HepG2 (cell line): ENCODE results near the gene PTX4. TPM values are rescaled to one million over a fixed set of nuclear protein-coding genes. Genes with fewer than 3 reads are reported as not detected.

Experiments
- ATAC-seq: fragments of 200-7000 bp; cut with Tn5 transposase; 3 replicates; pipeline ENCODE4 v1.9.1; 2020; ENCODE audit warnings: mild to moderate bottlenecking, moderate library complexity
- BruUV-seq: library from RNA; stranded (reverse); fragments of 400-500 nt; replicated peaks from 2 replicates; lab custom pipeline; 2021; lab: Mats Ljungman, UMichigan
- CTCF ChIA-PET: fragments of 300-600 bp; formaldehyde crosslinking; extraction: SDS; loops from one replicate; lab custom pipeline; 2021; ENCODE audit warnings: low total read pairs, inconsistent platforms, low intra/inter-chr PET ratio; lab: Yijun Ruan, JAX
- POLR2A ChIA-PET: fragments of 350-600 bp; sonication (Branson Sonifier 250); formaldehyde crosslinking; loops from one replicate; lab custom pipeline; 2020; ENCODE audit warnings: antibody characterized with exemption, inconsistent platforms; lab: Yijun Ruan, JAX
- DNase-seq: peaks from one replicate; pipeline ENCODE4 v3.0.0-alpha.2; 2015; ENCODE audit warnings: low spot score
- FAIRE-seq: peaks from 3 replicates; lab custom pipeline; 2011; peaks lifted over from hg19 to GRCh38; lab: Jason Lieb, UNC
- H2AFZ ChIP-seq: one replicate; pipeline ENCODE4 v1.6.1; 2011; ENCODE audit warnings: low read length, inconsistent platforms
- H3K27ac ChIP-seq: fragments of 300-600 bp; 3 replicates; pipeline ENCODE4 v1.8.0; 2011; ENCODE audit warnings: mixed run types, mild to moderate bottlenecking, mixed read lengths, low read length, inconsistent platforms; ENCODE audit not compliant: insufficient read depth; ENCODE audit errors: extremely low read length
- H3K27me3 ChIP-seq, 2 experiments: fragments of 200-600 bp in 1 of 2; 2 replicates in 1 of 2; 3 replicates in 1 of 2; pipeline versions ENCODE4 v1.6.0 to v1.8.0; 2011; ENCODE audit warnings: low read length in 2 of 2, mild to moderate bottlenecking in 2 of 2, moderate library complexity in 2 of 2, inconsistent platforms in 1 of 2; ENCODE audit not compliant: insufficient read depth in 2 of 2, control insufficient read depth in 1 of 2
- H3K36me3 ChIP-seq, 2 experiments: fragments of 200-600 bp in 1 of 2; replicated peaks in 1 of 2; 2 replicates in 1 of 2; 3 replicates in 1 of 2; pipeline versions ENCODE4 v1.5.1 to v1.8.0; 2011; ENCODE audit warnings: low read length in 2 of 2, inconsistent platforms in 1 of 2; ENCODE audit not compliant: insufficient read depth in 2 of 2, control insufficient read depth in 1 of 2
- H3K4me1 ChIP-seq: 2 replicates; pipeline ENCODE4 v1.5.1; 2012; ENCODE audit warnings: low read length, inconsistent platforms; ENCODE audit not compliant: insufficient read depth
- H3K4me2 ChIP-seq: 2 replicates; pipeline ENCODE4 v1.6.0; 2011; ENCODE audit warnings: low read depth, low read length, inconsistent platforms
- H3K4me3 ChIP-seq, 3 experiments: fragments of 200-600 bp in 1 of 3; sonication (generic), shearing (Covaris generic) in 1 of 3; replicated peaks in 1 of 3; 2 replicates each; pipeline ENCODE4 v1.5.1; 2011 to 2016; ENCODE audit warnings: low read length in 3 of 3, inconsistent platforms in 2 of 3, low read depth in 2 of 3, mild to moderate bottlenecking in 2 of 3, control low read depth in 1 of 3, mixed read lengths in 1 of 3; ENCODE audit not compliant: insufficient read depth in 1 of 3
- H3K79me2 ChIP-seq: one replicate; pipeline ENCODE4 v1.6.1; 2011; ENCODE audit warnings: low read length, inconsistent platforms; ENCODE audit not compliant: insufficient read depth
- H3K9ac ChIP-seq: 2 replicates; pipeline ENCODE4 v1.6.0; 2011; ENCODE audit warnings: mild to moderate bottlenecking, low read depth, low read length, inconsistent platforms; ENCODE audit not compliant: insufficient read depth
- H3K9me3 ChIP-seq: 2 replicates; pipeline ENCODE4 v1.5.1; 2012; ENCODE audit warnings: mild to moderate bottlenecking, low read length
- H4K20me1 ChIP-seq: 2 replicates; pipeline ENCODE4 v1.6.0; 2011; ENCODE audit warnings: inconsistent platforms, mild to moderate bottlenecking, low read length, moderate library complexity; ENCODE audit not compliant: insufficient read depth
- AGO1 ChIP-seq: fragments of 200-400 bp; formaldehyde crosslinking; IDR thresholded peaks from 2 replicates; pipeline ENCODE4 v1.6.1; 2017; ENCODE audit warnings: mild to moderate bottlenecking, low read depth, low read length, moderate library complexity; ENCODE audit not compliant: poor library complexity, severe bottlenecking
- AGO2 ChIP-seq: fragments of 200-400 bp; formaldehyde crosslinking; optimal IDR thresholded peaks from 2 replicates; pipeline ENCODE3; 2017; ENCODE audit warnings: mild to moderate bottlenecking, low read depth, low read length, moderate library complexity
- HMG20A ChIP-seq: IDR thresholded peaks from 2 replicates; pipeline ENCODE4 v1.6.1; 2016; ENCODE audit warnings: borderline replicate concordance
- KDM2A ChIP-seq: sonication (generic); formaldehyde crosslinking; IDR thresholded peaks from 2 replicates; pipeline ENCODE4 v1.4.0; 2020; ENCODE audit warnings: low read depth, missing genetic modification reagents, borderline replicate concordance
- ZNF33A ChIP-seq: sonication (generic); formaldehyde crosslinking; IDR thresholded peaks from 2 replicates; pipeline ENCODE4 v1.5.1; 2020; ENCODE audit warnings: missing genetic modification reagents, mild to moderate bottlenecking, moderate library complexity, borderline replicate concordance
- ZNF768 ChIP-seq: sonication (generic); formaldehyde crosslinking; IDR thresholded peaks from 2 replicates; pipeline ENCODE4 v1.4.0; 2020; ENCODE audit warnings: missing genetic modification reagents
- WGBS: methylation state at CpG from one replicate; pipeline ENCODE4 v1.1.6; 2017; ENCODE audit warnings: low lambda C conversion rate; 5-methylcytosine and 5-hydroxymethylcytosine counted together
- in situ Hi-C: cut with HindIII; loops from 2 replicates; pipeline ENCODE4 v1.10.0; 2017; ENCODE audit warnings: low pct_unique_long_range_greater_than_20kb; ENCODE audit not compliant: extremely low pct_ligation_motif_present
- intact Hi-C: fragments of 100-400 bp; cut with micrococcal nuclease; formaldehyde crosslinking; loops from one replicate; pipeline ENCODE4 v1.10.0; 2022; ENCODE audit not compliant: unreplicated experiment
- polyA plus RNA-seq, 8 experiments: library from polyadenylated mRNA; depleted of rRNA in 3 of 8; stranded (reverse) in 7 of 8; unstranded in 1 of 8; fragments of >200 nt; fragmentation: Illumina TruSeq in 4 of 8; extraction: Trizol in 4 of 8; gene quantifications; 2 replicates each; pipeline versions ENCODE4 v1.2.1 to v1.2.3, GENCODE V29; 2011 to 2016; ENCODE audit warnings: low read depth in 4 of 8, missing spikeins in 1 of 8, mixed read lengths in 1 of 8; ENCODE audit not compliant: insufficient read depth in 1 of 8
- total RNA-seq, 5 experiments: library from RNA; depleted of rRNA; stranded (reverse); fragments of >200 nt; fragmentation: Illumina TruSeq; extraction: Trizol; gene quantifications; 2 replicates each; pipeline ENCODE4 v1.2.3, GENCODE V29; 2016; ENCODE audit warnings: low read depth in 1 of 5
- TF ChIP-seq, protein P1 (sequence below): sonication (generic); formaldehyde crosslinking; IDR thresholded peaks from 2 replicates; pipeline ENCODE4 v1.4.0; 2020; ENCODE audit warnings: missing genetic modification reagents
- TF ChIP-seq, protein P2 (sequence below): sonication (generic); formaldehyde crosslinking; IDR thresholded peaks from 2 replicates; pipeline ENCODE4 v1.5.0; 2020; ENCODE audit warnings: mild to moderate bottlenecking, missing genetic modification reagents, moderate library complexity

PTX4 gene
- total and polyA plus RNA-seq, 2 of the 13 experiments (the other 11 are each of a cell fraction or from before 2014, with no cell fraction given), result 0.04 TPM; not detected in 1

DNA sequence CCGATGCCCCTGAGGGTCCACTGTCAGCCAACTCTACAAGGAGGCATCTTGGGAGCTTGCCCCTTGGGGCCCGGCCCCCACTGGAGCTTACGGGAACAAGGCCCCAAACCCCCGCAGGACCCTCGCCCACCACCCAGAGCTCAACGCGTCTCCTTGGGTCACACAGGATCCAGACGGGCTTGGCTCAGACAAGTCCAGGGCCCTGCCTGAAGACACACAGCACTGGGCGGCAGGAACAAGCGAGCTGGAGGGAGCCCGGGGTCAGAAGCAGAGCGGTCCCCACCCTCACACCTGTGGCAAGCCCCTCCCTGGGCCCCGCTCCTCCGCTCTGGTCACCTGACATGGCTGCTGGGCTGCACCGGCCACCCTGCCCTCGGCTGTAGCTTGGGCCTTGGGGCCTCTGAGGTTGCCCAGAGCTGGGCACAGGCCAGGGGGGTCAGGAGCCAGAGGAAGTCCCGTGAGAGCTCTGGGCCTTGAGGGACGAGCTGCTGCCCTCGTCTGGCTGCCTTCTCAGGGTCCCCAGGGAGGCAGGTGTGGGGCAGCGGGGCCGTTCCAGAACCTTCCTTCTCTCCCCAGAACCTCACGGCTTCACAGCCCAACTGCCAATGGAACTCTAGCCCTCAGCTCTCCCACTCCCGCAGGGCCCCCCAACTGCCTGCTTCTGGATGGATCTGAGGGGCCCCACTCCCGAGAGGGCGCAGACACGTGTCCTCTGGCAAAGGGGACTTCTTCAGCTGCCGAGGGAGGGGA, 44.6 kb downstream of the PTX4 start, which contains the start of gene CCDC154:
Gene CCDC154, minus strand, starts transcription at position 577 of the 750 bp plus-strand sequence. Its CDS starts 234 bp downstream, at position 343.
- in situ Hi-C loops (no loop called here), intact Hi-C loops (no loop called here)
- ChIA-PET CTCF (no interaction called here), POLR2A (no interaction called here)
- Histone ChIP-seq H3K79me2 (no peaks in the 10 kb centered on the region), H3K4me2 (no peak within 1 kb of the TSS), H3K27ac (no peak within 1 kb of the TSS), H4K20me1 (no peaks in the 10 kb centered on the region), H3K36me3 (no peaks in the 10 kb centered on the region; a peak in 1 of 5 replicates), H3K4me1 (peaks cover 22% of the 10 kb centered on the region), H3K27me3 (peaks cover 4 to 6% of the 10 kb centered on the region in 2 experiments; a peak in 3 of 5 replicates), H2AFZ (no peak within 1 kb of the TSS), H3K9ac (0 out of 2 replicates have a peak within 1 kb of the TSS, but pooled peaks have one; percentile 8), H3K9me3 (no peaks in the 10 kb centered on the region), H3K4me3 (no peak within 1 kb of the TSS)
- 80% methylated on average over 5 of the region's 27 CpGs for WGBS
- TF ChIP-seq ZNF33A (CRISPR knock-in tag) (no peak), AGO2 (peak; percentile 88), KDM2A (CRISPR knock-in tag) (peak; percentile 50; the same call in 1 of the 2 replicates), AGO1 (peak; percentile 67), ZNF768 (peak; percentile 93)
- FAIRE-seq, result no peak
- DNase-seq, result no peak
- ATAC-seq, result peak; percentile 6; the same call in 2 of the 3 replicates
- no TSS peak for BruUV-seq

DNA sequence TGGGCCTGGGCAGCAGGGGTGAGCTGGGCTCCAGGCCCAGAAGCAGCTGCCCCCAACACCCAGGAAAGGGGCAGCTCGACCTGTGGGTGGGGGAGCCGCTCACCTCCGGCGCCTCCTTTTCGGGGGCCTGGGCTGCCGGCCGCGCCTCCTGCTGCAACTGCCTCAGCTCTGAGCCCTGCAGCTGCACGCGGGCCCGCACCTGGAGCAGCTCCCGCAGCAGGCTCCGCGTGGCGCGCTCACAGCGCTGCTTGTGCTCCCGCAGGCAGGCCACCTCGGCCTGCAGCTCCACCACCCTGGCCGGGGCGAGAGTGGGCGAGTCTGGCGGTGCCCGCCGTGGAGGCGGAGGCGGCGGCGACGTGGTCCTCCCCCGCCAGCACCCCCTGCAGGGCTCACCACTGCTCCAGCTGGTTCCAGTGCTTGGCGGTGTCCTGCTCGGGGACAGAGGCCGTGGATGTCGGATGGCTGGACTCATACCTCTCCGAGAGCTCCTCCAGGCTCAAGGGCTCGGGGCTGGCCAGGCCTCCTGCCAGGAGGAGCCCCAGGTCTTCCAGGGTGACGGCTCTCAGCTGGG, 45.3 kb downstream of the PTX4 start:
- no peak for DNase-seq
- no peak for FAIRE-seq
- no peak overlapping the region for H3K9ac ChIP-seq
- ChIA-PET POLR2A (no interaction called here), CTCF (no interaction called here)
- BruUV-seq, result no TSS peak
- no peak overlapping the region for H3K4me2 ChIP-seq
- intact Hi-C loops (no loop called here), in situ Hi-C loops (no loop called here)
- H3K27me3 ChIP-seq, result peaks cover 6 to 10% of the 10 kb centered on the region in 2 experiments; a peak in 4 of 5 replicates
- ATAC-seq, result peak; percentile 30
- H3K4me1 ChIP-seq, result peaks cover 28% of the 10 kb centered on the region
- no peak overlapping the region for H3K27ac ChIP-seq
- H2AFZ ChIP-seq, result no peak overlapping the region
- no peaks in the 10 kb centered on the region for H3K79me2 ChIP-seq
- TF ChIP-seq HMG20A (CRISPR knock-in tag), result no peak
- TF ChIP-seq, protein P1, sequence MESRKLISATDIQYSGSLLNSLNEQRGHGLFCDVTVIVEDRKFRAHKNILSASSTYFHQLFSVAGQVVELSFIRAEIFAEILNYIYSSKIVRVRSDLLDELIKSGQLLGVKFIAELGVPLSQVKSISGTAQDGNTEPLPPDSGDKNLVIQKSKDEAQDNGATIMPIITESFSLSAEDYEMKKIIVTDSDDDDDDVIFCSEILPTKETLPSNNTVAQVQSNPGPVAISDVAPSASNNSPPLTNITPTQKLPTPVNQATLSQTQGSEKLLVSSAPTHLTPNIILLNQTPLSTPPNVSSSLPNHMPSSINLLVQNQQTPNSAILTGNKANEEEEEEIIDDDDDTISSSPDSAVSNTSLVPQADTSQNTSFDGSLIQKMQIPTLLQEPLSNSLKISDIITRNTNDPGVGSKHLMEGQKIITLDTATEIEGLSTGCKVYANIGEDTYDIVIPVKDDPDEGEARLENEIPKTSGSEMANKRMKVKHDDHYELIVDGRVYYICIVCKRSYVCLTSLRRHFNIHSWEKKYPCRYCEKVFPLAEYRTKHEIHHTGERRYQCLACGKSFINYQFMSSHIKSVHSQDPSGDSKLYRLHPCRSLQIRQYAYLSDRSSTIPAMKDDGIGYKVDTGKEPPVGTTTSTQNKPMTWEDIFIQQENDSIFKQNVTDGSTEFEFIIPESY (CRISPR knock-in tag), result peak; percentile 85
- TF ChIP-seq, protein P2, sequence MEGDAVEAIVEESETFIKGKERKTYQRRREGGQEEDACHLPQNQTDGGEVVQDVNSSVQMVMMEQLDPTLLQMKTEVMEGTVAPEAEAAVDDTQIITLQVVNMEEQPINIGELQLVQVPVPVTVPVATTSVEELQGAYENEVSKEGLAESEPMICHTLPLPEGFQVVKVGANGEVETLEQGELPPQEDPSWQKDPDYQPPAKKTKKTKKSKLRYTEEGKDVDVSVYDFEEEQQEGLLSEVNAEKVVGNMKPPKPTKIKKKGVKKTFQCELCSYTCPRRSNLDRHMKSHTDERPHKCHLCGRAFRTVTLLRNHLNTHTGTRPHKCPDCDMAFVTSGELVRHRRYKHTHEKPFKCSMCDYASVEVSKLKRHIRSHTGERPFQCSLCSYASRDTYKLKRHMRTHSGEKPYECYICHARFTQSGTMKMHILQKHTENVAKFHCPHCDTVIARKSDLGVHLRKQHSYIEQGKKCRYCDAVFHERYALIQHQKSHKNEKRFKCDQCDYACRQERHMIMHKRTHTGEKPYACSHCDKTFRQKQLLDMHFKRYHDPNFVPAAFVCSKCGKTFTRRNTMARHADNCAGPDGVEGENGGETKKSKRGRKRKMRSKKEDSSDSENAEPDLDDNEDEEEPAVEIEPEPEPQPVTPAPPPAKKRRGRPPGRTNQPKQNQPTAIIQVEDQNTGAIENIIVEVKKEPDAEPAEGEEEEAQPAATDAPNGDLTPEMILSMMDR (CRISPR knock-in tag), result 0 out of 2 replicates have a peak, but pooled peaks have one; percentile 11
- no peaks in the 10 kb centered on the region for H3K9me3 ChIP-seq
- 94% methylated on average over 9 of the region's 38 CpGs for WGBS
- H4K20me1 ChIP-seq, result no peaks in the 10 kb centered on the region
- no peaks in the 10 kb centered on the region; a peak in 1 of 5 replicates for H3K36me3 ChIP-seq
- no peak overlapping the region for H3K4me3 ChIP-seq
